GM23248 (cell line): ENCODE measurements around the gene YOD1.

Experiments
- EZH2 ChIP-seq: fragments of 200-600 bp; sonication (generic); IDR thresholded peaks from 2 replicates; pipeline ENCODE4 v1.6.1; 2018; ENCODE audit warnings: antibody characterized with exemption, mild to moderate bottlenecking; ENCODE audit not compliant: insufficient read depth, poor library complexity, severe bottlenecking
- EZH2phosphoT487 ChIP-seq: fragments of 200-600 bp; sonication (generic); IDR thresholded peaks from 2 replicates; pipeline ENCODE4 v1.6.1; 2018; ENCODE audit warnings: antibody characterized with exemption, moderate library complexity, mild to moderate bottlenecking, low read depth; ENCODE audit not compliant: insufficient read depth

GRCh38 chr1:207036865-207037264, 14.1 kb downstream of the YOD1 start:
- TF ChIP-seq EZH2 = no peak
- TF ChIP-seq EZH2phosphoT487 = no peak
